HEK293T (cell line): ENCODE data around the gene SEL1L3.

Source experiments
- ELF4 ChIP-seq: fragments of 450-650 bp; IDR thresholded peaks from 2 replicates; pipeline ENCODE4 v1.6.1; 2017; ENCODE audit warnings: antibody characterized with exemption
- FOXK2 ChIP-seq: fragments of 450-650 bp; IDR thresholded peaks from 2 replicates; pipeline ENCODE4 v1.6.1; 2016; ENCODE audit warnings: mild to moderate bottlenecking

DNA sequence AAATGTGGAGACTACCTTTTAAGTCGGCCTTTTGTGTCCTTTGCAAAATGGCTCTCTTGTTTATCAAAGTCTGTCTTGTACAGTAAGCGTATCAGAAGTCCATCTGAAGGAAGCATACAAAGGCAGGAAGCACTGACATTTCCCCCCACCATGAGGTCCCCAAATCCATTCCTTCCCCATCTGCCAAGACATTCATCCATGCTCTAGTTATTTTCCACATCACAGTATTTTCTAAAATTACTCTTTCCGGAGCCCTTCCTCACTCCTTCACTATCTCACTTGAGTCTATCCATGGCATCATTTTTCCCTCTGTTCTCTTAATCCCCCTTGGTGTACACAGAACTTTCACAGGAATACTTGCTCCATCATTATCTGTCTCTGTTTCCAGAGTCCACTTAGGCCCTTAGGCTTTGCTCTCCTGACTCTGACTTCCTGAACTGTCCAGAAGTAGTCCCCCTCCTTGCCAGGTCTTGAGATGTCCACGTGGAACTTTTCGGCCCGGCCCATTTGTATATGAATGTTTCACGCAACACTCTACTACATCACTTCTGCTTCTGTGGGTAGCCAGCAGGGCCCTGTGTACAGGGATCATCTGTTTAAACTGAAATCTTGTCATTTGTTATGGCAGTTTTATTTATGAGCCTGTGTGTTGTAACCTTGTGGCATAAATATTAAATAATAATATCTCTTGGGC is 2.1 kb downstream of the SEL1L3 start:
- TF ChIP-seq FOXK2 (no peak), ELF4 (no peak)
